Activated CD8-positive, alpha-beta memory T cell treated with anti-CD3 and anti-CD28 coated beads, Interleukin-2, amount 10 ng/mL, durations not matched to agents 7 days and 5 days (primary cell): ENCODE data around the gene GCGR. TPM values are rescaled to one million over a fixed set of nuclear protein-coding genes. Genes with fewer than 3 reads are reported as not detected.

Source experiments
- ATAC-seq: fragments of 150-1000 bp; cut with Tn5 transposase; one replicate; pipeline ENCODE4 v1.10.0; 2021; ENCODE audit warnings: moderate library complexity
- CTCF ChIA-PET: fragments of 350-600 bp; sonication (Branson Sonifier 250); formaldehyde crosslinking; loops from one replicate; lab custom pipeline; 2021; ENCODE audit warnings: antibody characterized with exemption; lab: Charles Lee
- DNase-seq: peaks from one replicate; pipeline ENCODE4 v3.0.0-alpha.2; 2020
- H3K27ac Mint-ChIP-seq: one replicate; pipeline ENCODE4 v1.8.0; 2021; ENCODE audit warnings: mild to moderate bottlenecking, mixed read lengths
- H3K27me3 Mint-ChIP-seq: one replicate; pipeline ENCODE4 v1.8.0; 2021; ENCODE audit warnings: mixed read lengths
- H3K36me3 Mint-ChIP-seq: one replicate; pipeline ENCODE4 v1.8.0; 2021; ENCODE audit warnings: mild to moderate bottlenecking, mixed read lengths
- H3K4me1 Mint-ChIP-seq: one replicate; pipeline ENCODE4 v1.8.0; 2021; ENCODE audit warnings: mixed read lengths
- H3K4me3 Mint-ChIP-seq: one replicate; pipeline ENCODE4 v1.8.0; 2021; ENCODE audit warnings: mild to moderate bottlenecking, moderate library complexity, mixed read lengths
- H3K9me3 Mint-ChIP-seq: one replicate; pipeline ENCODE4 v1.8.0; 2022; ENCODE audit warnings: low read depth, mixed read lengths
- total RNA-seq, 2 experiments: library from RNA; stranded (reverse); gene quantifications; one replicate each; pipeline ENCODE4 v1.2.3, GENCODE V29; 2021

GCGR gene
- total RNA-seq, 2 experiments from 2014 or later: not detected

GRCh38 chr17:81817758-81818147 lies 13.8 kb downstream of the GCGR start:
- H3K4me1 Mint-ChIP-seq: peaks cover 9% of the 10 kb centered on the region
- H3K9me3 Mint-ChIP-seq: no peaks in the 10 kb centered on the region
- ATAC-seq (no peak), DNase-seq (no peak)
- H3K4me3 Mint-ChIP-seq: no peak overlapping the region
- H3K36me3 Mint-ChIP-seq: no peaks in the 10 kb centered on the region
- CTCF ChIA-PET: interaction anchor here (1.4 kb wide), 1 partner anchor 86 kb away, joined by 4 read pairs; no protein-coding TSS in a partner anchor
- H3K27me3 Mint-ChIP-seq: peaks cover 5% of the 10 kb centered on the region
- no peak overlapping the region for H3K27ac Mint-ChIP-seq

GRCh38 chr17:81819708-81820107 lies 15.8 kb downstream of the GCGR start:
- Mint-ChIP-seq H3K4me1 (peaks cover 9% of the 10 kb centered on the region), H3K9me3 (no peaks in the 10 kb centered on the region), H3K27ac (no peak overlapping the region), H3K36me3 (no peaks in the 10 kb centered on the region), H3K4me3 (no peak overlapping the region), H3K27me3 (peaks cover 5% of the 10 kb centered on the region)
- no peak for DNase-seq
- CTCF ChIA-PET: no interaction called here
- ATAC-seq: no peak

DNA sequence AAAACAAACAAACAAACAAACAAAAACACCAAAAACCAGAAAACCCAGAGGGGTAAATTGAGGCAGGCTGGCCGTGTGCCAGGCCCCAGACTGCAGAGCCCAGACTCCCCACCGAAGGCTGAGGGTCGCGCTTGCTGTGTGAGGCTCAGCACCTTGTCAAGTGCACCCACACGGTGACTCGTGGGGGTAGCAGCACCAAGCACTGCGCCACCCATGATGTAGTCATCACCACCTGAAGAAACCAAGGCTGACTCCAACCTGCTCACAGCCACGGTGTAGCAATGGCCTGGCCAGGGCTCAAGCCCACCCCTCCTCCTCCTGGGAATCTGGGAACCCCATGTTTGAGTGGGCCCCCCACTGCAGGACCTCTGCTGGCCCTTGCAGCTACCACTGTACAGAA lies 17.2 kb downstream of the GCGR start:
- ATAC-seq: no peak

DNA sequence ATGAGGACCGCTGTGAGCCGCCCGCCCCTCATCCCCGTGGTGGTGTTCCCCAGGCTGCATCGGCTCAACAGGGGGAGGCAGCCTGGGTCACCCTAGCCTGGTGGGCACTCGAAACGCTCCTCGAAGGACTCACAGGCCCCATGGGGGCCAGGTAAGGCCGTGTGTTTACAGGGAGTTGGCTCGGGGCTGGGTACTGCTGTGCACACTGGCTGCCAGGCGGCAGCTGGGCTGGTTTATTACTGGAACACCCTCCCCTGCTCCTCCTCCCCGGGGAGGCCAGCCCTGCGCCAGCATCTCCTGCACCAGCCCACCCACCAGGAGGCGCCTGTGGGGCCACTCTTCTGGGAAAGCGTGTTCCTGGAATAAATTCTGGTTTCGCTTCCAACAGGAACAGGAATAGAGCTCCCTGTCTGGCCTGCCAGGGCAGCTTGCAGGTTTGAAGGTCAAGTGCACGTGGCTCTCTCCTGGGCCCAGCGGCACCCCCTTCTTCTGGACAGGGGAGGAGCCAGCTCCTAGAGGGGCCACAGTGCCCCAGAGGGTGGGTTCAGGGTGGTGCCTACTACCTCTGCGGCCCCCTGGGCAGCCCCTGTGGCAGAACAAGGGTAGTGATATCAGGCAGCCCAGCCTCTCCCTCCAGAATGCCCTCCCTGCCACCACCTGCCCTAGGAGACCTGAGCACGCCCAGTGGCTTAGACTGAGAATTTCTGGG lies 17.8 kb downstream of the GCGR start:
- CTCF ChIA-PET: interaction anchor here (0.8 to 1.4 kb wide), 3 partner anchors 39 to 199 kb away, joined by 3 to 4 read pairs (median 3); partner anchors contain the start of gene P4HB
- peak overlapping the region; percentile 15 for H3K27ac Mint-ChIP-seq
- ATAC-seq (peak; percentile 48), DNase-seq (peak; percentile 55)
- H3K9me3 Mint-ChIP-seq: no peaks in the 10 kb centered on the region
- peaks cover 2% of the 10 kb centered on the region for H3K27me3 Mint-ChIP-seq
- no peak overlapping the region for H3K4me3 Mint-ChIP-seq
- H3K4me1 Mint-ChIP-seq: peaks cover 9% of the 10 kb centered on the region
- no peaks in the 10 kb centered on the region for H3K36me3 Mint-ChIP-seq

More for the DNA sequence above, 17.2 kb downstream of the GCGR start:
- no peaks in the 10 kb centered on the region for H3K36me3 Mint-ChIP-seq
- H3K4me3 Mint-ChIP-seq: no peak overlapping the region
- CTCF ChIA-PET: no interaction called here
- no peak for DNase-seq
- no peaks in the 10 kb centered on the region for H3K9me3 Mint-ChIP-seq
- peaks cover 9% of the 10 kb centered on the region for H3K4me1 Mint-ChIP-seq
- H3K27ac Mint-ChIP-seq: no peak overlapping the region
- peaks cover 4% of the 10 kb centered on the region for H3K27me3 Mint-ChIP-seq

DNA sequence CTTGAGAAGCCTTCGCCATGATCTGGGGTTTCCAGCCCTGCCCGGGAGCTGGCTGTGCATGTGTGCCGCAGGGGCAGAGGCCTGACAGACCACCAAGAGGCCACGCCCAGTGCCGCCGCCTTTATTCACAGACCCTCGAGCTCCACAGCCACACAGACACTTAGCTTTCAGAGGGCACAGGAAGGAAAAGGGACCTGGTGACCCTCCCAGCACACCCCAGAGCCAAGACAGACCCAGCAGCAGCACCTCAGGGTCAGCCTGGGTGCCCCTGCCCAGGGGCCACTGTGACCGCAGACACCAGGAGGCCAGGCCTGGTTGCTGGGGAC lies 18.3 kb downstream of the GCGR start:
- peaks cover 9% of the 10 kb centered on the region for H3K4me1 Mint-ChIP-seq
- no peaks in the 10 kb centered on the region for H3K36me3 Mint-ChIP-seq
- no peak for DNase-seq
- no peak for ATAC-seq
- no peak overlapping the region for H3K27ac Mint-ChIP-seq
- H3K9me3 Mint-ChIP-seq: no peaks in the 10 kb centered on the region
- no peak overlapping the region for H3K4me3 Mint-ChIP-seq
- H3K27me3 Mint-ChIP-seq: no peaks in the 10 kb centered on the region
- CTCF ChIA-PET: interaction anchor here (0.8 to 1.4 kb wide), 3 partner anchors 39 to 199 kb away, joined by 3 to 4 read pairs (median 3); partner anchors contain the start of gene P4HB

DNA sequence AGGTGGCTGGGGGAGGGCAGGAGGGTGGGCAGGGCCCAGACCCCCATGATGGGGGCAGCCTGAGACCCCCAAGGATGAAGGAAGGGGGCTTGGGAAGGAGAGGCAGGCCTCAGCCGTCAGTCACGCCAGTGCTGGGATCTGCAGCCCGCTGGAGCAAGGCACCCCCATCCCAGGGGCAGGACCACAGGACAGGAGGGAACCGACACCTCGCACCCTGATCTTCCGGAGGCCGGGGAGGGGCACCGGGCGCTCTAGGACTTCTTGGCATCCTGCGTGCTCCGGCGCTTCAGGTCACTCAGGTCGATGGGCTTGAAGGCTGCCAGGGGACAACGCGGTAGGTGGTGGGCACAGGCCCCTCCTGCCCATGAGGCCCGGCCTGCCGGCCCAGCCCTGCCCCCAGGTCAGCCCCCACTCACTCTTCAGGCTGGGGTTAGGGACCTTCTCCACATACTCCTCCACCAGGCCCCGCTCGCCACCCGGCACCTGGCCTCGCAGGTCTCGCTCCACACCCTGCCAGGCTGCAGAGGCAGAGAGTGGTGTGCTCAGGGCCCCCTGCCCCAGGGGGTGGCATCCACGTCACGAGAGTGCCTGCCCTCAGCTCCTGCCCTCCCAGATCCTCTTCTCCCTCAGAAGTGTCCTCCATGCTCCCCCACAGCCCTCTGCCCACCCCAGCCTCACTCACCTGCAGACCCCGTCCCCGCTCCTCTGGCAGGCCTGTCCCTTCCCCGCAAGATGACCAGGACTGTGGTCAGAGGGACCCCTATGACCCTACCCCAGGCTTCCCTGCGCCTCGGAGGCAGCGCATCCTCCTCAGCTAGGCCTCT lies 19.3 kb downstream of the GCGR start:
- DNase-seq (no peak), ATAC-seq (no peak)
- Mint-ChIP-seq H3K9me3 (no peaks in the 10 kb centered on the region), H3K27me3 (no peaks in the 10 kb centered on the region), H3K4me1 (peaks cover 9% of the 10 kb centered on the region), H3K4me3 (no peak overlapping the region), H3K27ac (no peak overlapping the region), H3K36me3 (no peaks in the 10 kb centered on the region)
- CTCF ChIA-PET: no interaction called here

DNA sequence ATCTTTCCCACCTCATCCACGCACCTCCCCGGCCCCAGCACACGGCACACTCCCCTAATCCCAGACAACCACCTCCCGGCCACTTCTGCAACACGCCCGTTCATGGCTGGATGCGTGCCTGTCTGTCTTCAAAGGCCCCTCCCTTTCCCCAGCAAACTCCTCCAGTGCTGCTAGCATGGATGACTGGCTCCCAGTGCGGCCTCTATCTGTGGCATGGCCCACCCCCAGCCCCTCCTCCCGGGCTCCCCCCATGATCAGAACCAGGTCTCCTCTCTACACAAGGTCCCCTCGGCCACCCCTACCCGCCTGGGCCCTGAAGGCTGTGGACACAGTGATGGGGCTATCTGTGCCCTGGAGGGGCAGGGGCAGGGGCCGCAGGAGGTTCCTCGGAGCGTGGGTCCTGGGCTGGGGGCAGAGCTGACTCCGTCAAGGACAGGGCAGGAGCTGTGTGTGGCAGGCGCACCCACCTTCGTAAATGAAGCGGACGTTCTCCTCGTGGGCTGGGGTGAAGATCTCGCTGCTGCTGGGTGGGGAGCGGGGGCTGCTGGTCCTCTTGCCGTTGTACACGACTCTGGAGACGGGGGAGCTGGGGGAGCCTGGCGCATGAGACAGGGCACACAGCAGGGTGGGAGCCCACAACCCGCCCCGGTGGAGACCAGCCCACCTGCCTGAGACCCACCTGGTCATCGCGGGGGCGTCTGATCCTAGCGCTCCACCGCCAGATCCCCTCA lies 20.0 kb downstream of the GCGR start:
- no peaks in the 10 kb centered on the region for H3K36me3 Mint-ChIP-seq
- no peak for DNase-seq
- CTCF ChIA-PET: no interaction called here
- no peaks in the 10 kb centered on the region for H3K9me3 Mint-ChIP-seq
- ATAC-seq: no peak
- no peak overlapping the region for H3K4me3 Mint-ChIP-seq
- H3K4me1 Mint-ChIP-seq: peaks cover 12% of the 10 kb centered on the region
- H3K27me3 Mint-ChIP-seq: no peaks in the 10 kb centered on the region
- H3K27ac Mint-ChIP-seq: no peak overlapping the region

DNA sequence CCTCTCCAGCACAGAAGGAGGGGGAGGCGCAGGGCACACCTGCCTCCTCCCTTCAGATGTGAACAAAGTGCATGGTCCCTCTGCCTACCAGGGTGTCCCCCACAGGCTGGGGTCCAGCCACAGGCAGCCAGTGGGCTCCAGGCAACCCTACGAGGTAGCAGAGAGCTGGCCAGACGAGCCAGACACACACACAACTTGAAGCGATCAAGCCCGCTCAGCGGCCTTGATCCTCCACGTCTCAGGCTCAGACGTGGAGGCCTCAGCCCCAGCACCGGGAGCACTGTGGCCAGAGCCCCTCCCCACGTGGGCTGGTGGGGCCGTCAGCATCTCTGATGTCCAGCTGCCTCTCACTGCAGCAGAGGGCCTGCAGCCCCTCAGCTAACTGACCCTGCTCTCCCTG lies 20.6 kb downstream of the GCGR start:
- H3K9me3 Mint-ChIP-seq: no peaks in the 10 kb centered on the region
- H3K27me3 Mint-ChIP-seq: no peaks in the 10 kb centered on the region

GRCh38 chr17:81825841-81826466 lies 22.0 kb downstream of the GCGR start:
- DNase-seq: no peak
- no peak overlapping the region for H3K4me3 Mint-ChIP-seq
- H3K9me3 Mint-ChIP-seq: no peaks in the 10 kb centered on the region
- no peaks in the 10 kb centered on the region for H3K27me3 Mint-ChIP-seq
- CTCF ChIA-PET: interaction anchor here (0.6 to 1.5 kb wide), 3 partner anchors 90 to 329 kb away, joined by 3 to 4 read pairs (median 3); no protein-coding TSS in a partner anchor
- no peak overlapping the region for H3K27ac Mint-ChIP-seq
- H3K4me1 Mint-ChIP-seq: peaks cover 14% of the 10 kb centered on the region
- no peak for ATAC-seq
- H3K36me3 Mint-ChIP-seq: no peaks in the 10 kb centered on the region

More for the DNA sequence above, 20.6 kb downstream of the GCGR start:
- Mint-ChIP-seq H3K4me1 (peaks cover 12% of the 10 kb centered on the region), H3K36me3 (no peaks in the 10 kb centered on the region), H3K27ac (no peak overlapping the region), H3K4me3 (no peak overlapping the region)
- ATAC-seq: no peak
- CTCF ChIA-PET: no interaction called here
- no peak for DNase-seq

GRCh38 chr17:81828656-81829055 lies 24.7 kb downstream of the GCGR start:
- H3K27ac Mint-ChIP-seq: no peak overlapping the region
- H3K27me3 Mint-ChIP-seq: no peaks in the 10 kb centered on the region
- no peaks in the 10 kb centered on the region for H3K9me3 Mint-ChIP-seq
- ATAC-seq (no peak), DNase-seq (no peak)
- no peak overlapping the region for H3K4me3 Mint-ChIP-seq
- H3K36me3 Mint-ChIP-seq: no peaks in the 10 kb centered on the region
- CTCF ChIA-PET: no interaction called here
- H3K4me1 Mint-ChIP-seq: peaks cover 19% of the 10 kb centered on the region

GRCh38 chr17:81829858-81830257 lies 25.9 kb downstream of the GCGR start:
- Mint-ChIP-seq H3K27ac (no peak overlapping the region), H3K9me3 (no peaks in the 10 kb centered on the region), H3K36me3 (no peaks in the 10 kb centered on the region), H3K4me3 (no peak overlapping the region), H3K27me3 (no peaks in the 10 kb centered on the region), H3K4me1 (peaks cover 22% of the 10 kb centered on the region)
- DNase-seq (no peak), ATAC-seq (no peak)
- CTCF ChIA-PET: no interaction called here

DNA sequence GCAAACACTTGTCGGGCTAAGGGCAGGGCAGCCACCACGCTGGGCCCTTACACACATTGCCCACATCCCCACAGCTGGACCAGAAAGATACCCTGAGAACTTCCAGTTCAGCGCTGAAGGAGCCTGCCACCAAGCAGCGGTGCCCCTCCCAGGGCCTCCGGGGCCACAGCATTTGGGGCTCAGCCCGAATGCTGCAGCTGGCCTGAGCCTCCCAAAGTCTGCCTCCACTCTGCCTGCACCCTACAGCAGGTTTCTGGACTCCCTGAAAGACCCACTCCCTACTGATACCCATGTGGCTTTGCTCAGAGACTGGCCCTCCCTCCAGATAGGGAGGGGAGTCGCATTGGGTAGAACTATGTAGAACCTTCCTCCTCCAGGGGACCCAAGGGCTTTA lies 27.6 kb downstream of the GCGR start:
- peak; percentile 50 for DNase-seq
- Mint-ChIP-seq H3K4me3 (peak overlapping the region; percentile 84), H3K27ac (peak overlapping the region; percentile 90), H3K36me3 (no peaks in the 10 kb centered on the region), H3K27me3 (no peaks in the 10 kb centered on the region), H3K9me3 (no peaks in the 10 kb centered on the region), H3K4me1 (peaks cover 22% of the 10 kb centered on the region)
- peak; percentile 1 for ATAC-seq
- CTCF ChIA-PET: interaction anchor here (1.0 to 2.2 kb wide), 2 partner anchors 28 to 97 kb away, joined by 3 to 9 read pairs; no protein-coding TSS in a partner anchor
